CD4-positive, alpha-beta memory T cell (primary cell): ENCODE results near the gene TBX20. TPM values are rescaled to one million over a fixed set of nuclear protein-coding genes. Genes with fewer than 3 reads are reported as not detected.
"Not testable (repeated sequence)": the region's sequence is repeated elsewhere in the genome, so short reads cannot be mapped to it uniquely, and the experiment has no call there.

Experiments used
- CTCF ChIA-PET: fragments of 350-600 bp; sonication (Branson Sonifier 250); formaldehyde crosslinking; loops from one replicate; lab custom pipeline; 2021; ENCODE audit warnings: inconsistent platforms; ENCODE audit not compliant: partially characterized antibody; lab: Charles Lee
- POLR2A ChIA-PET: fragments of 350-600 bp; sonication (Branson Sonifier 250); formaldehyde crosslinking; loops from one replicate; lab custom pipeline; 2021; ENCODE audit not compliant: partially characterized antibody; lab: Charles Lee
- DNase-seq, 5 donors: peaks; one replicate each; pipeline versions ENCODE4 v3.0.0 to v3.0.0-alpha.2; 2020 to 2022; ENCODE audit warnings: mixed read lengths in 1 of 5
- H3K27ac ChIP-seq: one replicate; pipeline ENCODE4 v1.7.0; 2013; ENCODE audit warnings: low read depth, low read length
- H3K27me3 ChIP-seq: 2 replicates; pipeline ENCODE4 v1.7.0; 2013; ENCODE audit warnings: mild to moderate bottlenecking, low read length, moderate library complexity; ENCODE audit not compliant: insufficient read depth
- H3K36me3 ChIP-seq: 2 replicates; pipeline ENCODE4 v1.7.0; 2013; ENCODE audit warnings: mild to moderate bottlenecking, low read length, moderate library complexity; ENCODE audit not compliant: insufficient read depth
- H3K4me1 ChIP-seq: 2 replicates; pipeline ENCODE4 v1.7.0; 2013; ENCODE audit warnings: mild to moderate bottlenecking, low read length, moderate library complexity; ENCODE audit not compliant: insufficient read depth
- H3K4me3 ChIP-seq, 2 donors: one replicate each; pipeline ENCODE4 v1.7.0; 2013; ENCODE audit warnings: low read length in 2 of 2, mild to moderate bottlenecking in 1 of 2
- H3K9me3 ChIP-seq, 2 donors: one replicate each; pipeline ENCODE4 v1.7.0; 2013; ENCODE audit warnings: low read length in 2 of 2, control low read depth in 1 of 2; ENCODE audit not compliant: control insufficient read depth in 1 of 2
- H3K27ac Mint-ChIP-seq, 7 donors: one replicate each; pipeline ENCODE4 v1.8.0; 2020 to 2021; ENCODE audit warnings: mixed read lengths in 7 of 7, mild to moderate bottlenecking in 6 of 7, inconsistent platforms in 3 of 7, moderate library complexity in 3 of 7
- H3K27me3 Mint-ChIP-seq, 2 donors: one replicate each; pipeline ENCODE4 v1.8.0; 2020 to 2021; ENCODE audit warnings: mixed read lengths in 2 of 2
- H3K36me3 Mint-ChIP-seq, 2 donors: one replicate each; pipeline ENCODE4 v1.8.0; 2020 to 2021; ENCODE audit warnings: mixed read lengths in 2 of 2, inconsistent platforms in 1 of 2, mild to moderate bottlenecking in 1 of 2
- H3K4me1 Mint-ChIP-seq, 4 donors: one replicate each; pipeline ENCODE4 v1.8.0; 2020 to 2021; ENCODE audit warnings: mixed read lengths in 4 of 4, mild to moderate bottlenecking in 1 of 4
- H3K4me3 Mint-ChIP-seq, 8 donors: one replicate each; pipeline ENCODE4 v1.8.0; 2020 to 2021; ENCODE audit warnings: mixed read lengths in 8 of 8, mild to moderate bottlenecking in 7 of 8, moderate library complexity in 6 of 8, inconsistent platforms in 3 of 8
- H3K9me3 Mint-ChIP-seq, 8 donors: one replicate each; pipeline ENCODE4 v1.8.0; 2020 to 2021; ENCODE audit warnings: mixed read lengths in 8 of 8, mild to moderate bottlenecking in 5 of 8, inconsistent platforms in 3 of 8, moderate library complexity in 1 of 8
- intact Hi-C: fragments of 100-400 bp; cut with micrococcal nuclease; formaldehyde crosslinking; loops from one replicate; pipeline ENCODE4 v1.15.1; 2023
- polyA plus RNA-seq, 2 donors: library from polyadenylated mRNA; unstranded; fragments of 300-500 nt; fragmentation: Illumina TruSeq; gene quantifications; one replicate each; pipeline ENCODE4 v1.2.3, GENCODE V29; 2021
- total RNA-seq, 2 experiments: library from RNA; stranded (reverse); gene quantifications; one replicate each; pipeline ENCODE4 v1.2.3, GENCODE V29; 2021

TBX20 gene
- total and polyA plus RNA-seq, 4 experiments from 2014 or later: not detected

DNA sequence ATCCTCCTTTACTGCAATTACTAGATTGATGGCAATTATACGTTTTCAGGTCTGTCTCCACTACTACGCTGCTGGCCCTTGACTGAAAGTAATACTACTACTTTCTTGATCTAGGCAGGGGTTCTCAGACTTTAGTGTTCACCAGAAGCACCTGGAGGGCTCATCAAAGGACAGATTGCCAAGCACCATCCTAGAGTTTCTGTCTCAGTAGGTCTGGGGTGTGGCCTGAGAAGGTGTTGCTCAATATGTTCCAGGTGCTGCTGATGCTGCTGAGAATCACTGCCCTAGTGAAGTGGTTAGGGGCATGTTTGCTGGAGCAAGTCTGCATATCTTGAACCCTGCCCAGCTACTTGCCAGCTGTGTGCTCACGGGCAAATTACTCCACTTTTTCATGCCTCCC, 37.9 kb downstream of the TBX20 start:
- POLR2A ChIA-PET, H3K4me3 Mint-ChIP-seq: not testable (repeated sequence)

GRCh38 chr7:35215063-35215462, 38.8 kb downstream of the TBX20 start:
- H3K36me3 Mint-ChIP-seq, H3K27ac Mint-ChIP-seq, CTCF ChIA-PET, H3K36me3 ChIP-seq, H3K4me3 Mint-ChIP-seq, POLR2A ChIA-PET, H3K4me1 ChIP-seq, H3K27me3 ChIP-seq, H3K4me3 ChIP-seq, H3K9me3 ChIP-seq, H3K4me1 Mint-ChIP-seq, DNase-seq, intact Hi-C loops, H3K27ac ChIP-seq, H3K9me3 Mint-ChIP-seq: not testable (repeated sequence)
- H3K27me3 Mint-ChIP-seq: peaks cover 5 to 14% of the 10 kb centered on the region in 2 donors

More for the DNA sequence above, 37.9 kb downstream of the TBX20 start:
- H3K4me1 Mint-ChIP-seq, DNase-seq, intact Hi-C loops, CTCF ChIA-PET, H3K9me3 ChIP-seq, H3K9me3 Mint-ChIP-seq, H3K36me3 ChIP-seq, H3K4me1 ChIP-seq, H3K27ac ChIP-seq, H3K36me3 Mint-ChIP-seq, H3K27ac Mint-ChIP-seq, H3K4me3 ChIP-seq, H3K27me3 ChIP-seq: not testable (repeated sequence)
- H3K27me3 Mint-ChIP-seq: peaks cover 5 to 14% of the 10 kb centered on the region in 2 donors

DNA sequence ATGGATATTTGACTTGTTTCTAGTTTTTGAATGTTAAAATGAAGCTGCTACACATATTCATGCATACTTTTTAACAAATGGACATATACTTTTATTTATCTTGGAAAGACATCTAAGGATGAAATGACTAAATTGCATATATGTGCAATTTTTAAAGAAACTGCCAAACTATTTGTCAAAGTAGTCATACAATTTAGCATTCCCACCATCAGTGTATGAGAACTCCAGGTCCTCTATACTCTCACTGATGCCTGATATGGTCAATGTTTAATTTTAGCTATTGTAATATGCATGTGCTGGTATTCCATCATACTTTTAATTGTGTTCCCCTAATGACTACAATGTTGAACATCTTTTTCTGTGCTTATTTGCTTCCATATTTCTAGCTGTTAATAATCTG, 47.0 kb downstream of the TBX20 start:
- H3K9me3 ChIP-seq, H3K27ac ChIP-seq, H3K4me3 Mint-ChIP-seq, H3K9me3 Mint-ChIP-seq, CTCF ChIA-PET, H3K36me3 ChIP-seq, H3K4me3 ChIP-seq, H3K4me1 ChIP-seq, H3K27ac Mint-ChIP-seq, H3K4me1 Mint-ChIP-seq, intact Hi-C loops, POLR2A ChIA-PET, H3K36me3 Mint-ChIP-seq, DNase-seq, H3K27me3 ChIP-seq, H3K27me3 Mint-ChIP-seq: not testable (repeated sequence)

DNA sequence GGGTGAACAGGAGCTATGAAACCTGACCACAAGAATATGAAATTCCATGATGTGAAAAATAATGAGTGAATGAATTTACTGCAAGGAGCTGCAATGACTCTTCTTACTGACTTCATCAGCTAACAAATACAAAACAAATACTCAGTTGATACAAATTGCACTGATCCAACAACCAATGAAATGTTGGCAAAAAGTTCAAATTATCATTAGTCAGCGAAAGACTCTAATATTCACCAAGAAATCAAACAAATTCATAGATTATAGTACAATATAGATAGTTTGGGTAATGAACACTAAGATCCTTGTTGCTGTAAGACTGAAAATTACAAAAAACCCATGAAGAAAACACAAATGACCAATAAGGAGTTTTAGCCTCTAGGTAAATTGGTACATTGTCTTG, 49.0 kb downstream of the TBX20 start:
- H3K27me3 ChIP-seq, H3K36me3 ChIP-seq, H3K4me1 ChIP-seq, H3K9me3 ChIP-seq, H3K4me3 Mint-ChIP-seq, H3K4me3 ChIP-seq, DNase-seq, CTCF ChIA-PET, intact Hi-C loops, H3K9me3 Mint-ChIP-seq, H3K4me1 Mint-ChIP-seq, H3K27me3 Mint-ChIP-seq, H3K27ac Mint-ChIP-seq, H3K36me3 Mint-ChIP-seq, POLR2A ChIA-PET, H3K27ac ChIP-seq: not testable (repeated sequence)

DNA sequence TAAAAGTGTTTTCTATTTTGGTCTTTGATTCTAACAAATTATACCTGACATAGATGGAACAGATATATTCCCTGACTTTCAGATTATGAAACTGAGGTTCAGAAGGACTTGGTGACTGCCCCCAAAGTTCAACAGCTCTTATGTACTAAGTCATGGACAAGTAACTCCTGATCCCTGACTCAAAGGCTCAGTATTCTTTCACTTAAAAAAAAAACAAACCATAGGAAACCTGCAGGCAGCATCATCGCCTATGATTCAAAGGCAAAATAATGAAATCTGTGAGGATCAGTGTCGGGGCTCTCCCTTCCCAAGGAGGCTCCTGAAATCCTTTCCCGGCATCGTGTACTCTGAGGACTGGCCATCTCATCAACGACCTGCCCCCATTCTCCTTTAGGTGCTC, 49.9 kb downstream of the TBX20 start:
- H3K36me3 Mint-ChIP-seq, H3K27me3 Mint-ChIP-seq, DNase-seq, intact Hi-C loops, H3K4me1 Mint-ChIP-seq, H3K27ac Mint-ChIP-seq, H3K27ac ChIP-seq, POLR2A ChIA-PET, H3K9me3 Mint-ChIP-seq, H3K4me3 ChIP-seq, H3K4me1 ChIP-seq, CTCF ChIA-PET, H3K36me3 ChIP-seq, H3K4me3 Mint-ChIP-seq, H3K9me3 ChIP-seq, H3K27me3 ChIP-seq: not testable (repeated sequence)

DNA sequence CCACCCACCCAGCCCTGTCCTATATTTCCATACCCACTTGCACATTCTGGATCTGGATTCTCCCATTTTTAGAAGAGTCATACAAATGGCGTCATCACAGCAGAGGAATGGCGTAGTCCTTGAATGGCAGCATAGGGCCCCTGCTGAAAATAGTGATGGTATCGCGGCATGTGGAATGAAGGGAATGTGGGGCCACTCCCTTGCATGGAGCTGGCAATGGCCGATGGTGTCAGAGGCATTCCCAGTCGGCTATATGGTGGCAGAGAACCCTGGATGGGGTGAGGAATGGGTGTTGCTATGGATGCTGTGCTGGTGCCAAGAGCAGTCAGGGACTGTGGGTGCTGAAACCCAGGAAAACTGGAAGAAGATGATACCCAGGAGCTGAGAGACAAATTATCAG, 51.5 kb downstream of the TBX20 start:
- DNase-seq, H3K4me1 Mint-ChIP-seq, H3K27me3 Mint-ChIP-seq, H3K9me3 ChIP-seq, H3K4me3 Mint-ChIP-seq, POLR2A ChIA-PET, H3K27ac Mint-ChIP-seq, H3K9me3 Mint-ChIP-seq, H3K36me3 ChIP-seq, intact Hi-C loops, H3K36me3 Mint-ChIP-seq, H3K4me1 ChIP-seq, H3K4me3 ChIP-seq, CTCF ChIA-PET, H3K27ac ChIP-seq, H3K27me3 ChIP-seq: not testable (repeated sequence)

- CTCF ChIA-PET, POLR2A ChIA-PET, H3K27ac Mint-ChIP-seq: not testable (repeated sequence)
Observed at GRCh38 chr7:35200170-35200569, 53.7 kb downstream of the TBX20 start.

DNA sequence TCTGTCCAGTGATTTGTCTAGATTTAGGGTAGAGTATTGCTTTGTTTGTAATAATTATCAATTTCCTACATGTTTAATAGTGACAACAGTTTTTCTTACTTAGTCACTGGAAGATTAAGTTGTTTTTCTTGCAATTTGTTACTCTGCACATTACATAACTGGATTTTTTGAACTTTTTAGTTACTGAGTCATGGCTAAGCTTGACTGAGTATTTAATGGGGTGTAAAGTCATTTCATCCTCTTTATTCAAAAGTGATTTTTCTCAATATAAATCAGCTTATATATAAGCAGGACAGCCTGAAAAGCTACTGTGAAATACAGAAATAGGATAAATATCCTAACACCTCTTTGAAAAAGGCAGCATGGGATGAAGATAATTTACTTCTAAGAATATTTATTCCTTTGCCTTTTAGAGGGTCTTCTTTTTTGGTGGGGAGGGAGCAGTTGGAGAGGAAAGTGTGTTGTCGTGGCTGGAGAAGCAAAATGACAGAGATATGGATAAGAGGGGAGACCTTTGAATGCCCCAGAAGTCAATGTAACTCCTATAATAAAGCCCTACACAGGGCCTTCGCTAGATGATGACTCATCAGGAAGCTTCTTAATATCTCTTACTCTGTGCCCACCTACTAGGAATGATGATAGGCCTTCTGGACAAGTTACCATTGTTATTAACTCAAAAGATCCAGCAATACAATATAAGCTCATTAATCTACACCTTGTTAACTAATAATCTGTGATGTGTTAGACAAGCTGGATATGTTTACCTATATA, 55.3 kb downstream of the TBX20 start:
- DNase-seq, intact Hi-C loops, H3K9me3 Mint-ChIP-seq, CTCF ChIA-PET, H3K4me3 ChIP-seq, POLR2A ChIA-PET, H3K4me1 ChIP-seq, H3K27ac ChIP-seq, H3K4me3 Mint-ChIP-seq, H3K9me3 ChIP-seq, H3K27me3 ChIP-seq, H3K36me3 Mint-ChIP-seq, H3K36me3 ChIP-seq, H3K27ac Mint-ChIP-seq, H3K4me1 Mint-ChIP-seq: not testable (repeated sequence)
- peaks cover 11 to 16% of the 10 kb centered on the region in 2 donors for H3K27me3 Mint-ChIP-seq

More at GRCh38 chr7:35200170-35200569, 53.7 kb downstream of the TBX20 start:
- H3K4me3 Mint-ChIP-seq, H3K4me3 ChIP-seq, DNase-seq, H3K27ac ChIP-seq, H3K9me3 ChIP-seq, H3K4me1 Mint-ChIP-seq, H3K36me3 ChIP-seq, H3K9me3 Mint-ChIP-seq, H3K36me3 Mint-ChIP-seq, intact Hi-C loops, H3K4me1 ChIP-seq, H3K27me3 ChIP-seq: not testable (repeated sequence)
- H3K27me3 Mint-ChIP-seq: peaks cover 9 to 16% of the 10 kb centered on the region in 2 donors
